HCT116 (cell line): ENCODE data around the gene CXorf65.

Source experiments
- CTCF ChIP-seq, 3 experiments: fragments of 200-600 bp in 1 of 3; sonication (generic) in 1 of 3; IDR thresholded peaks in 2 of 3; conservative IDR thresholded peaks in 1 of 3; 2 replicates each; pipeline ENCODE4 v1.5.1; 2012 to 2017; ENCODE audit warnings: low read depth in 2 of 3, low read length in 2 of 3, antibody characterized with exemption in 1 of 3, borderline replicate concordance in 1 of 3, control low read depth in 1 of 3, mild to moderate bottlenecking in 1 of 3, mixed read lengths in 1 of 3, mixed run types in 1 of 3, moderate library complexity in 1 of 3; ENCODE audit not compliant: insufficient read depth in 1 of 3
- EGR1 ChIP-seq: IDR thresholded peaks from 2 replicates; pipeline ENCODE4 v1.6.1; 2012; ENCODE audit warnings: low read depth
- EZH2 ChIP-seq: fragments of 200-600 bp; sonication (generic); IDR thresholded peaks from 2 replicates; pipeline ENCODE4 v1.6.1; 2017; ENCODE audit warnings: antibody characterized with exemption, mixed run types
- JUND ChIP-seq: IDR thresholded peaks from 2 replicates; pipeline ENCODE4 v1.6.1; 2012
- MAX ChIP-seq: IDR thresholded peaks from 2 replicates; pipeline ENCODE4 v1.6.1; 2012
- POLR2A ChIP-seq: IDR thresholded peaks from 2 replicates; pipeline ENCODE4 v1.7.0; 2011; ENCODE audit warnings: borderline replicate concordance; ENCODE audit not compliant: insufficient read depth, insufficient read length; ENCODE audit errors: extremely low read depth
- YY1 ChIP-seq: IDR thresholded peaks from 2 replicates; pipeline ENCODE4 v1.6.1; 2011; ENCODE audit warnings: low read length, low read depth, moderate library complexity, mild to moderate bottlenecking; ENCODE audit not compliant: insufficient replicate concordance; ENCODE audit errors: extremely low read depth
- ZFX ChIP-seq: fragments of 450-650 bp; IDR thresholded peaks from 2 replicates; pipeline ENCODE4 v1.6.1; 2017
- ZNF274 ChIP-seq: fragments of 200-500 bp; sonication (Bioruptor generic); IDR thresholded peaks from 2 replicates; pipeline ENCODE4 v1.6.1; 2014; ENCODE audit warnings: mild to moderate bottlenecking, low read depth, low read length, inconsistent platforms

- TF ChIP-seq JUND (no peak), CTCF (IDR thresholded peaks at IDR 0.05 in 2 of 3, conservative IDR thresholded peaks at IDR 0.05 in 1 of 3; ENCODE audit: borderline replicate concordance in 1 of 3, insufficient read depth in 1 of 3, low read depth in 2 of 3, low read length in 2 of 3) (no peak), EGR1 (no peak), ZNF274 (no peak), MAX (no peak), ZFX (no peak), POLR2A (no peak), EZH2 (no peak), YY1 (no peak)
Observed at GRCh38 chrX:71102292-71102691, 4.2 kb downstream of the CXorf65 start.
